SK-N-DZ (cell line): ENCODE data around the gene SERAC1.
"Not testable (repeated sequence)": the region's sequence is repeated elsewhere in the genome, so short reads cannot be mapped to it uniquely, and the experiment has no call there.

Experiments
- DNase-seq: peaks from one replicate; pipeline ENCODE4 v3.0.0-alpha.2; 2015; ENCODE audit warnings: low spot score

SERAC1 gene

DNA sequence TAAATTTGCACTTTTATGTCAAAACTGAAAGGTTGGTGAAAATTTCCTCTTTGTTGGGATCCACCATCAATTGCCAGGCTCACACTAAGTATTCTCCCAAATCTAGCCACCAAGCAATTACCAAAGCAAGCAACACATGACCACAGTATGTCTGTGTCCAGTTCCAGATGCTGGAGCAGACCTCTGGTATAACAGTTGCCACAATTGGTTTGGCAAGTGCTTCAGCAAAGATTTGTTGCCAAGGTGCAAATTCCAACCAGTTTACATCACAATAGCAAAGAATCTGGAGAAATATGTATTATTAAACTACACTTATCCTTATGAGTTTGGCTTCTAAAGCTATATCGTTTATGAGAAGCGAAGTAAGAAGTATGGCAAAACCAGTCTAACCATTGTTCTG, 6.5 kb upstream of the SERAC1 start:
- DNase-seq: no peak

DNA sequence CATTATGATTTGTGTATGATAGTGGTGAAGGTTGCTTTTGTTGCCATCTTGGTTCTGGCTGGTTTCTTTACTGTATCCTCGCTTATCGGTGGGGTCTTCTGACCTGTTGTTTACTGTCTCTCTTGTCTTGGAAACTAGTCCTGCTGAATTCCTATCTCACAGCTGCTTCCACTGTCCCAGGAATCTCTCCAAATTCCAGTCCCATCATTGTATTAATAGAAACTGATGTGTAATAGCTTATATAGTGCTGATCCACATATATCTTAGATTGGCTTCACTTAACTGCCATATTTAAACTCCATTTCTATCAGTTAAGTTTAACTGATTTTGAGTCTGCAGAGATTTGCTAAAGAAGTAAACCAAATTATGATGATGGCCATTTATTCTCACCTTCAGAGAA, 6.0 kb upstream of the SERAC1 start:
- DNase-seq: no peak

DNA sequence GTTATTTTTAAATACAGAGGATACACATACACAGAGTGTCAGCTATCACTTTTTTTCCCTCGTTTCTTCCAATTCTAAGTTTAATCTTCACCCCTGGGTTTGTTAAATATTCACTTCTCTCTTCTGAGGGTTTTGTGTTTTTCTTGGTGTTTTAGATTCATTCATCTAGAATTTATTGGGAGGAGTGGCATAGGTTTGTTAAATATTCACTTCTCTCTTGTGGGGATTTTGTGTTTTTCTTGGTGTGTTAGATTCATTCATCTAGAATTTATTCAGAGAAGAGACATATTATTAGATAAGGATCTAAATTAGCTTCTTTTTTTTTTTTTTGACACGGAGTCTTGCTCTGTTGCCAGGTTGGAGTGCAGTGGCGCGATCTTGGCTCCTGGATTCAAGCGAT, 3.9 kb upstream of the SERAC1 start:
- no peak for DNase-seq

DNA sequence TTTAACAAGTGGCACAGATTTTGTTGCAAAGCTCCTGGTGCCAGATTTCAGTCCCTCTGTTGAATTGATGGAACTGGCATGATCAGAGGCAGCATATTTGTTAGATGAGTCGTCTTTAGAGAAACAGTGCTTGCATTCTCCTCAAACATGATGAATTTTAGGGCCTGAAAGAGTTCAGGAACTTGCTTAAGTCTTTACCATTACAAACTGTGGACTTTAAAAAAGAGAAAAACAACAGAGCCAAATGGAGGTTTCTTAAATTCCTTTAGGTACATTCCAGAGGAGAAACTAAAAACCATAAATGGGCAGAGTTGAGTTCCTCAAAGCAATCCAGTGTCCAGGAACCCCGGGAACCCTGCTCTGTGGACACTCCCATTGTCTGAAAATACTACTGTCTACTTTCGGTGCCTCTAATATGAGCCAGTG, 2.6 kb upstream of the SERAC1 start:
- no peak for DNase-seq

DNA sequence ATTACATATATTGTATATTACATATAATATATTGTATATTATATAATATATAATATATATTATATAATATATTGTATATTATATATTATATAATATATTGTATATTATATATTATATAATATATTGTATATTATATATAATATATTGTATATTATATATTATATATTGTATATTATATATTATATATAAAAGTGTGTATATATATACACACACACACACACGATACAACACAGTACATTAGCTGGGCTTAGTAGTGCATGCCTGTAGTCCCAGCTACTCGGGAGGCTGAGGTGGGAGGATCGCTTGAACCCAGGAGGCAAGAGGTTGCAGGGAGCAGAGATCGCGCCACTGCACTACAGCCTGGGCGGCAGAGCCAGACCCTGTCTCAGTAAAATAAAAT, 1.6 kb upstream of the SERAC1 start:
- not testable (repeated sequence) for DNase-seq

DNA sequence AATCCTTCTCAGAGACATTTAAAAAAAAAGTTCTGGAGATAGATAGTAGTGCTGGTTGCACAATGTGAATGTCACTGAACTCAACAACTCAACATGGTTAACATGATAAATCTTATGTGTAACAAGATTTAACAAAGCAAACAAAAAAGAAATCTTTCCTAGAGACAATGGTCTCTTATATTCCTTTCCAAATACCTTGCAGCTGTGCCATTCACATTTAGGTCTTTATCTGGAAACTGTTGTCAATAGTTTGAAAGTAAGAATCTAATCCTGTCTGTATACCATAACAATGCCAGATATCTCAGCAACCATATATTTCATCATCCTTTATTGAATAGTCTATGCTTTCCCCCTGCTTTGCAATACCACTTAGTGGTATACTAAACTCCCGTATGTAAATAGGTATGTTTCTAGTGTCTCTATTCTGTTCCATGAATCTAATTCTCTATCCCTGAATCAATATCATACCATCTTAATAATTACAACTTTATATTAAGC, 2.1 kb downstream of the SERAC1 start:
- no peak for DNase-seq

DNA sequence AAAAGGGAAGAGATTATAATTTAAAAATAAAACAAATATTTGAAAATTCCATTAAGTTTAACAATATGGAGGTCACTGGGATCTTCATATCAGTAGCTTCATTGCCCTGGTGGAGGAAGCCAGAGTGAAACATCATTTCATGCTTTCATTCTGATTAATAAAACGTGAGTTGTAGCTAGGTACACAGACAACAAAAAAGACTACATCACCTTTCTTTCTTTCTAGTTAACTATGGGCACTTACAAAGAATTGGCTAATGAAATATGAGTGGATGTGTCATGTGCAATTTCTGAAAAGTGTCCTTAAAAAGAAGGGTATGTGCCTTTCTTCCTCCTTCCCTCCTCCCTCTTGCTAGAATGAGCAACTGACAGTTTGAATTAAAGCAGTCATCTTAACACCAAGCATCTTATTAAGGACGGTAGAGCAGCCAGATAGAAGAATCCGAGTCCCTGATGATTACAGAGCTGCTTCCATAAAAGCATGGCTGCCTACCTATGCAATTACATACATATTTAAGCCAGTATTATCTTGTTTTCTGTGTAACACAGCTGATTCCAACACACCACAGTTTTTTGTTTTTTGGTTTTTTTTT, 3.4 kb downstream of the SERAC1 start:
- no peak for DNase-seq

DNA sequence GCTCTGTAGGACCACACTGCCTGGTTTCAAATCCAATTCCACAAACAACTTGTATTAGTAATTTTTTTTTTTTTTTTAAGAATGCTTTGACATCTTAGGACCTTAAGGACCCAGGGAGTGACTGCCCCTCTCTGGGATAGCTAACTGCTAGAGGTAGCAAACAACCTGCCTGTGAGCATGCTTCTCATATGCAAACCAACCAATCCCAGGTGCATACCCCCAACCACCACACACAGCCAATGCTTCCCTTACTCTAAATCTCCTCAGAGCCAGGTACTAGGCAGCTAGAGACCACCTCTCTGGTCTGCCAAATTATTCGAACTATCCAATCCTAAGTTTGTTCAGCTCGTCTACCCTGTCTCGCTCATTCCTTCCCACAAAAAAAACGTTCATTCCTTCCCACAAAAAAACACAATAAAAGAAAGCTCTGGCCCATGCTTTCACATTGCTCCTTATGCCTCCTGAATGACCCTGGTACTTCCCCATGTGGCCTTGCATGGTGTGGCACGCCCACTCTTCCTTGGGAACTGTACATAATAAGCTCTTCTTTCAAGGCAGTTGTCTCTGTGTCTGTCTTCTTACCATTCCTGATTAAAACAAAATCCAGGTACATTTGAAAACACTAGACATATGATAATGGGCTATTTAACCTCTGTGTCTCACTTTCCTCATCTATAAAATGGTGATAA, 6.4 kb downstream of the SERAC1 start:
- DNase-seq: no peak

DNA sequence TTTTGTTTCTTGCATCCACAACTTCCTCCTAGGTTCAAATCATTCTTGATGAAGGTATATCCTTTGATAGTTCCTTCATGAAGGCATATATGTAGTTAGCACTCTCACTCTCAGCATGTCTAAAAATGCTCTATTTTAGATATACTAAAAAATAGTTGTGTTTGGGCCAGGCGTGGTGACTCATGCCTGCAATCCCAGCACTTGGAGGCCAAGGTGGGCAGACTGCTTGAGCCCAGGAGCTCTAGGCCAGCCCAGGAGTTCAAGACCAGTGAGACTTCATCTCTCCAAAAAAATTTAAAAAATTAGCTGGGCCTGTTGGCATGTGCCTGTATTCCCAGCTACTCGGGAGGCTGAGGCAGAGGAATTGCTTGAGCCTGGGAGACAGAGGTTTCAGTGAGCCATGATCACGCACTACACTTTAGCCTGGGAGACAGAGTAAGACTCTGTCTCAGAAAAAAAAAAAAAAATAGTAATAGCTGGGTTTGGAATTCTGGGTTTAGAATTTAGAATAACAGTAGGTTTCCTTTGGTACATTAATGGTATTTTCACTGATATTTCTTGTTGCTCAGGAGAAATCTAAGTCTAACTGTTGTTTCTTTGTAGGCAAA, 7.0 kb downstream of the SERAC1 start:
- no peak for DNase-seq

DNA sequence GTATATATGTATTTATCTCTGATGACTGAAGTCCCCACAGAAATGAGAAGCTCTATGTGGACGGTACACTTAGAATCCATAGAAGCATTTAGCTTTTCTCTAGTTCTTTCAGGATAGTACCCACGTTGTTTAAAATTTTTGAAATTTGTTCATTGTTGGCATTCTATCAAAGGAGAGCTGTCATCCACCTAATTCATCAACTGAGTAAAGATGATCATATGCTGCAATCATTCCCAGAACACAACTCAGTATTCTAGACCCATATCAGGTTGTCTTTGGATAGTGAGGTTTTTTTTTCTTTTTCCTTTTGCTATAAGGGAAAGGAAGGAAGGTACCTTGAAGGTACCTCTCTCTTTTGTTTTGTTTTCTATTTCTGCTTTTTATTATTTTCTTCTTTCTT, 9.3 kb downstream of the SERAC1 start:
- DNase-seq: no peak

DNA sequence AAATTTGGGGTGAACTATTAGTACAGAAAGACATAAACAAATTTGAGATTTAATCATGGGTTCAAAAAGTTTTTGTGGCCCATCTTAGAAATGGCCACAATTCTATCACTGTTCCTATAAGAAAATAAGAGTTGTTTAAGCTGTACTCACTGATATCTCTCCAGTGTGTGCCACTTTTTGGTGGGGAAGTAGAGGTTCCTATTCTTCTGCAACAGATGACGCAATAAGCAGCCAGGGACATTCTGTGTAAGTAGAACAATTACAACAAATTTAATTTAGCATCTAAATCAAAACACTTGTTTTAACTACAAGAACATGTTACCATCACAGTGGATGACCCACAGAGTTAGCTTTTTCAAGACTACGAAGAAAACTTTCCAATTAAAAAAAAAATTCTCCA, 9.9 kb downstream of the SERAC1 start:
- no peak for DNase-seq

DNA sequence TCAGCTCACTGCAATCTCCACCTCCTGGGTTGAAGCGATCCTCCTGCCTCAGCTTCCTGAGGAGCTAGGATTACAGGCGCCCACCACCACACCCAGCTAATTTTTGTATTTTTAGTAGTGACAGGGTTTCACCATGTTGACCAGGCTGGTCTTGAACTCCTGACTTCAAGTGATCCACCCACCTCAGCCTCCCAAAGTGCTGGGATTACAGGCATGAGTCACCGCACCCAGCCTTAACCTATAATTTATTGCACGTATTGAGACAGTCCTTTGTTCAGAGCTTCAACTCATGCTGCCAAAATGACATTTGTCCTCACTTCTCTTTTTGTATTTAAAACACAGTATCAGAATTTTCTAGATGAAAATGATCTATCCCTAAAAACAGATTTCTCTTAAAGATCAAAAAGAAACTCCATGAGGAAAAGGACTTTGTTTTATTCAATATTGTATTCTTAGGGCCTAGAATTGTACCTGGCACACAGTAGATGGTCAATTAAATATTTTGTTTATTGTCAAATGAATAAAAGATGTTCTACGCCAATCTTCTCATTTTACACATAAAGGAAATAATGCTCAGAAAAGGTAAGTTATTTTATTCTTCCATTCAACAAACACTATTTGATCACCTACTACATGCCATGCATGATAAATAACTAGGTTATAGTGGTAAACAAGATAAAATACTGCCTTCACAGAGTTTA, 10.8 kb downstream of the SERAC1 start:
- no peak for DNase-seq

DNA sequence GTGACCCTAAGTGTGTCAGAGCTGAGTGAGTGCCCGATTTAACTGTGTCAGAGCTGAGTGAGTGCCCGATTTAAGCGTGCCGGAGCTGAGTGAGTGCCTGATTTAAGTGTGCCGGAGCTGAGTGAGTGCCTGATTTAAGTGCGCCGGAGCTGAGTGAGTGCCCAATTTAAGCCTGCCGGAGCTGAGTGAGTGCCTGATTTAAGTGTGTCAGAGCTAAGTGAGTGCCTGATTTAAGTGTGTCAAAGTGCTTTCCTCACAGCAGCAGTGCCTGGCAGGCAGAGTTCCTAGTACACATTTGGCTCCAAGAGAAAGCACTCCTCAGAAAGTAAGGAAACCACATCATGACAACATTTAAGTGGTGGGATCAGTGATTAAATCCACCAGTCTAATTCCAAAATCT, 13.2 kb downstream of the SERAC1 start:
- no peak for DNase-seq

DNA sequence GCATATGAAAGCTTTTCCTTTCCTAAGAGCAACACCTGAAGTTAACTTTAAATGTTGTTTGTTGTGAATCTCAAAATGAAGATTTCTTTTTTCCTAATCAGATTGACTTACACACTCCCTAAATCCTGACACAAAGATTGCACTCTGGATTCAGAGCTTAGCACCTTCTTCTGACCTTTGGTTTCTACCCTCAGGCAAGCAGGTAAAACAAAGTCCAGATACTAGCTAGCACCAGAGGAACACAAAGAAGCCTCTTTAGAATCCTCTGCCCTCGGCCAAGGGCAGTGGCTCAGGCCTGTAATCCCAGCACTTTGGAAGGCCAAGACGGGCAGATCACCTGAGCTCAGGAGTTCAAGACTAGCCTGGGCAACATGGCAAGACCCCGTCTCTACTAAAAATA, 14.5 kb downstream of the SERAC1 start:
- no peak for DNase-seq

DNA sequence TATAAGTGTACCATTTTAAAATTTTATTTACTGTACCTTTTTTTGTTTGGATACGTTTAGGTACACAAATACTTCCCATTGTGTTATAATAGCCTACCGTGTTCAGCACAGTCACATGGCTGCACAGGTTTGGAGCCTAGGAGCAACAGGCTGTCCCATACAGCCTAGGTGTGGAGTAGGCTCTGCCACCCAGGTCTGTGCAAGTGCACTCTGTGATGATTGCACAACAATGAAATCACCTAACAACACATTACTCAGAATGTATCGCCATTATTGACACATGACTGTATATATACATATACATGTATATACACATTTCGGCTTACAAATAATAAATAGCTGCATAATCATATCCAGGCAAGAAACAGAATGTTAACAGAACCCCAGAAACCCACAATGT, 15.4 kb downstream of the SERAC1 start:
- DNase-seq: no peak

DNA sequence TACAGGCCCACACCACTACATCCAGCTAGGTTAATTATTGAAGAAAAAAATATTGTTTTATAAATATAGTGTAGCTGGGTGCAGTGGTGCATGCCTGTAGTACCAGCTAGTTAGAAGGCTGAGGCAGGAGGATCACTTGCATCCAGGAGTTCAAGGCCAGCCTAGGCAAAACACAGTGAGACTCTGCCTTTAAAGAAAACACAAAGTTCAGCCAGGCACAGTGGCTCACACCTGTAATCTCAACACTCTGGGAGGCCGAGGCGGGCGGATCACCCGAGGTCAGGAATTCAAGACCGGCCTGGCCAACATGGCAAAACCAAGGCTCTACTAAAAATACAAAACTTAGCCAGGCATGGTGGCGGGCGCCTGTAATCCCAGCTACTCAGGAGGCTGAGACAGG, 16.0 kb downstream of the SERAC1 start:
- not testable (repeated sequence) for DNase-seq

DNA sequence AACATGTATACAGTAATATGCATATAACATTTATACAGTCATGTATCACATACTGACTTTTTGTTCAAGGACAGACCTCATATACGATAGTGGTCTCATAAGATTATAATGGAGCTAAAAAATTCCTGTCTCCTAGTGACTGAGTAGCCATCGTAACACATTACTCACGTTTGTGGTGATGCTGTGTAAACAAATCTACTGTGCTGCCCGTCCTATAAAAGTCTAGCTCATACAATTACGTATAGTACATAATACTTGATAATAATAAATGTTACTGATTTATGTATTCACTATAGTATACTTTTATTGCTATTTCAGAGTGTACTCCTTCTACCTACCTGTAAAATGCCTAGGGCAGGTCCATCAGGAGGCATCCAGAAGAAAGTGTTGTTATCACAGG, 17.4 kb downstream of the SERAC1 start:
- no peak for DNase-seq

DNA sequence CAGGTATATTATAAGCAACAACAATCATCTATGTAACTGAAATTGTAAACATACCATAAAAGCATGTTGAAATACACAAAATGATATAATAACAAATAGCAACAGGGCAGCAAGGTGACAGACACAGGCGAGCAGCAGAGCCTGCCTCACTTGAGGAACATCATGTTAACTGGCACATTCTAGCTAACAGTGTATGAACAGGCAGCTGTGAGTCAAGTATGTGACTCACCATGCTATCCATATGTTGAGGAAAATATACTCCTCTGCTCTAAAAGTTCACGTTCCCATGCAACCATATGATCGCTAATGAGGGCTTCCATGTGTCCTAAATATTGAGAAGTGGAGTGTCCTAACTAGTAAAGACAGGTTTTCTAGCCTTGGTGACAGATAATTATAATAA, 18.4 kb downstream of the SERAC1 start:
- DNase-seq: no peak

DNA sequence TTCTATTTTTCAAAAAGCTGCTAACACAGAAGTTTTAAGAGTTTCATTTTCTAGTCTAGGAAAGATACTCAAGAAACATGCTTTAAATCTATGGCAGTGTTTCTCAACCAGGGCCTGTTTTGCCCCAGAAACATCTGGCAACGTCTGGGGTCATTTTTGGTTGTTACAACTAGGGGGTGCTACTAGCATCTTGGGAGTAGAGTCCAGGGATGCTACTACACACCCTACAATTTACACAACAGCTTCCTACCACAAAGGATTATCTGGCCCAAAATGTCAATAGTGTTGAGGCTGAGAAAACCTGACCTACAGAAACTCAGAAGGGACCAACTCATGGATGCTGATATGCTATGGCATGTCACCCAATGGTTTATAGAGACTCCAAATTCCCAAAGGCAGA, 24.4 kb downstream of the SERAC1 start:
- DNase-seq: no peak

DNA sequence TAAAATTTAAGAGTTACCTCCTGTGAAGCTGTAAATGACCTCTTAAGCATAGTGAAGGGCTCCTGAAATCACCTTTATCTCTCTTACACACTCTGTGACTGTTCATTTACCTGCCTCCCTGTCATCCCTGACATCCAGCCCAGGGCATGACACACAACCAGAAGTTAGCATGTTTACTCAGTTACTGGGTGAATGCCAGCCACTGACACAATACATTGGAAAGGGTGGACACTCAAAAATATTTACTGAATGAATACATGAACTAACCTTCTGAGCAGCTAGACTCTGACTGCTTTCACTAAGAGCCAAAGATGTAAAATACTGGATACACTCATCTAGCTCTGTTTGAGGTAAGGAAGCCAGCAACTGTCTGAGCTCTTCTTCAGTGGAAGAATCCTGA, 25.3 kb downstream of the SERAC1 start:
- no peak for DNase-seq

DNA sequence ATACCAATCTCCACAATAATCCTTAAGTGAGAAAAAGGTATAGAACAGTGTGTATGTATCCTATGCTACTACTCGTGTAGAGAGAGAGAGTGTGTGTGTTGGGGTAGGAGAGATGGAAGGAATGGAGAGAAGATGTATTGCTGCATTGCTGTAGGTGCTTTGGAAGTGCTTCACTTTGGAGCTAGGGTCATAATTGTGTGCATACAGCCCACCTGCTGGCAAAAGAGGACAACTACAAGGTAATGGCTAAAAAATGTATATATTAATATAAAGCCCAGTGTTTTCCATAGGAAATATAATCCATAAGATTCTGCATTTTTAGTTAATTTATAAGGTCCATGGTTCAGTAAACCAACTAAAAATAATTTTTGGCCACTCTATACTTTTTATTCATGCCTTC, 36.1 kb downstream of the SERAC1 start:
- DNase-seq: peak; percentile 64

DNA sequence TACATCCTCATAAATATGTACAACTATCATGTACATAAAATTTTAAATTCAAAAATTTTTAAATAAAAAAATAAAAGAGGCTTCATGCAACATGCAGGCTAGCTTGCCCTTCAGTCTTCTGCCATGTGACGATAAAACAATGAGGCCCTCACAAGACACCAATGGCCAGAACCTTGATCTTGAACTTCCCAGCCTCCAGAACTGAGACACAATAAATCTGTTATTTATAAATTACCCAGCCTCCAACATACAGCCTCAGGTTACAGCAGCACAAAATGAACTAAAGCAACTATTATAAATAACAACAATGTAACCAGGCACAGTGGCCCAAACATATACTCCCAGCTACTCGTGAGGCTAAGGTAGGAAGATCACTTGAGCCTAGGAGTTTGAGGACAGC, 42.8 kb downstream of the SERAC1 start:
- DNase-seq: no peak

DNA sequence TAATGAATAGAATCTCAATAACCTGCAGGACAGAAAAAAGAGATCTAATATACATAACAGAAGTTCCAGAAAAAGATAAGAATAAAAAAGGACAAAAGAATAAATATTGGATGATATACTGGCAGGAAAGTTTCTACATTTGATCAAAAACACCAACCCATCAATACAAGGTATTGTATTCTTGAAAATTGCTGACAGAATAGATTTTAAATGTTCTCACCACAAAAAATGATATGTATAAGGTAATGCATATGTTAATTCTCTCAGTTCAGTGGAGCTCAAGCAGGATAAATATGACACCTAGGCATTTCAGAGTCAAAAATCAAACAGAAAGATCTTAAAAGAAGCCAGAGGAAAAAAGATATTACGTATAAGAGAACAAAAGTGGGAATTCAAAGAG, 43.8 kb downstream of the SERAC1 start:
- no peak for DNase-seq
